Fibroblast of skin of left quadriceps (primary cell): ENCODE measurements around the gene AHRR.
A peak's percentile ranks its signal among the peaks of the same experiment; 100 is the strongest.
"Not testable (repeated sequence)": the region's sequence is repeated elsewhere in the genome, so short reads cannot be mapped to it uniquely, and the experiment has no call there.

ENCODE experiments used
- DNase-seq, 2 experiments: peaks; one replicate each; pipeline ENCODE4 v3.0.0-alpha.2; 2013; ENCODE audit warnings: low read depth in 2 of 2

Gene AHRR

DNA sequence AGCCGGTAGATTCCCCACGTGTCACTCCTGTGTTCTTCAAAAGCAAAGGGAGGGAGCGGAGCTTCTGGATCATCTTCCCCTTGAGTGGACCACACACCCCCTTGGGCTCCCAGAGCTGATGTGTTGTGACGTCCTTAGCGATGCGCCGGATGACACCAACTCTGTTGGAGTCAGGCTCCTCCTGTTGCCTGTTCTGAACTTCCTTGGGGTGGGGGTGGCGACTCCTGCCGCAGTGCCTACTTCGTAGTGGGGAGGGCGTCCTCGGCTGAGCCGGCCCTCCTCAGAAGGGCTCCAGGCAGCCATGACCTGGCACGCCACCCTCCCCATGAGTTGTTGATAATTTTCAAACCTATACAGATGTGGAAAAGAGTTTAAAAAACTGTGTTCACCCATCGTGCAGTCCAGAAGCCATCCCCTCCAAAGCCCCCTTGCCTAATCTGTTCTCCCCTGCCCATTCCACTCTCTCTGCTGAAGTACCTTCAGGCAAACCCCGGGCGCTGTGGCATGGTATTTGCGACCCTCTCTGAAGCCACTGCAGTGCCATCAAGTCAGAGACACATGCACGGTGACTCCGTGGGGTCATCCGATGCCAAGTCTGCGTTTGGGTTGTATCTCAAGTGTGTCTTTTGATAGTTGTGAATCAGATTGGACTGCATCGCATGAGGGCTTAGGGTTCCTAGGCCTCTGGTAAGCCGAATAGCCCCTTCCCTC lies 138.2 kb downstream of the AHRR start:
- no peak for DNase-seq

DNA sequence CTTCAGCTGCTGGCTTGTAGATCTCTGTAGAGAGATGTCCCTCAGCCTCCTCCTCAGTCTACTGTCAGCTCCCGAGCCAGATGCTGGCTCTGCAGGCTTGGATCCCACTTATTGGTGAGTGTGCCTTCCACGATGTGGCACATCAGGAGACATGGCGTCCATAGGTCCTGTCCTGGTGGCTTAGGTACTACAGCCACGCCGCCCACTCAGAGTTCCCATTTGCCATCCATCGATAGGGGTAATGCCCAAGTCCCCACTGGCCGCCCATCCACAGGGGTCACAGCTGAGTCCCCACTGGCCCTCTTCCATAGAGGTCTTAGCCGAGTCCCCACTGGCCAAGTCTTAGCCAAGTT lies 138.7 kb downstream of the AHRR start:
- no peak for DNase-seq

DNA sequence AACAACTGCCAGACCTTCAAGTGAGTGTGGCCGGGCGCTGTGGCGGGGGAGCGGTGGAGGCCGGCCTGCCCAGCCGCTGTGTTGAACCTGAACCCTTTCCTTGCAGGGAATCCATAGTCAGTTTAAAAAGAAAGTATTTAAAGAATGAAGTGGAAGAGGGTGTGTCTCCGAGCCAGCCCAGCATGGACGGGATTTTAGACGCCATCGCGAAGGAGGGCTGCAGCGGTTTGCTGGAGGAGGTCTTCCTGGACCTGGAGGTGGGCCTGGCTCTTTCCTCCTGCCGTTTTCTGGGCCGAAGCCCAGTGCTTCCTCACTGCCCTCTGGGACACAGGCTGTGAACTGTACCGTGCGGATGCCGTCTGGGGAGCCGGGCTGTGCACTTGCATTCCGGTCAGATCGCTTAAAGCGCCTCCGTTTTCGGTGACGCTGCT lies 140.6 kb downstream of the AHRR start:
- no peak for DNase-seq

DNA sequence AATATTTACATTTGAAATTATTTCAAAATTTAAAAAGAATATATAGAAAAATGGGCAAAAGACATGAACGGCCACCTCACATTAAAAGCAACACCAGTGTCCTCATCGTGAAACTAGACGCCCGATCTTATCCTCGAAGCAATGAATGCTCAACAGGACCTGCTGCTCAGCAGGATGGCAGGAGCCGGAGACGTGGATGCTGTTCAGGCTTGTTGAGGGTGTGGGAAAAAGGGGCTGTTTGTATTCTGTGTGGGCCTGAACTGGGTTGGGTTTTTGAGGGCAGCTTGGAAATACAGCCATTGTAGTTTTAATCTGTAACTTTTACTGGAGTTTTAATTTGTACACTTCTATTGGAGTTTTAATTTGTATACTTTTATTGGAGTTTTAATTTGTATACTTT lies 141.8 kb downstream of the AHRR start:
- no peak for DNase-seq

DNA sequence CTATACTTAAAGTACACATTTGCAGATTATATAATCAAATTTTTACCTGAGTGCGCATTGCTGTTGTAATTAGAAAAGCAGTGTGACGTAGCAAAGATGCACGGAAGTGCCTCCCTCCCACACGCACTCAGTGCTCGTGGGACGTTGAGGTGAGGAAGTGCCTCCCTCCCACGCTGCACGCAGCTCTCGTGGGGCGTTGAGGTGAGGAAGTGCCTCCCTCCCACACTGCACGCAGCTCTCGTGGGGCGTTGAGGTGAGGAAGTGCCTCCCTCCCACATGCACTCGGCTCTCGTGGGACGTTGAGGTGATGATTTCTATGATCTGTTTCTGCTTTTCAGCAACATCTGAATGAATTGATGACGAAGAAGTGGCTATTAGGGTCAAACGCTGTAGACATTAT lies 142.4 kb downstream of the AHRR start:
- no peak for DNase-seq

DNA sequence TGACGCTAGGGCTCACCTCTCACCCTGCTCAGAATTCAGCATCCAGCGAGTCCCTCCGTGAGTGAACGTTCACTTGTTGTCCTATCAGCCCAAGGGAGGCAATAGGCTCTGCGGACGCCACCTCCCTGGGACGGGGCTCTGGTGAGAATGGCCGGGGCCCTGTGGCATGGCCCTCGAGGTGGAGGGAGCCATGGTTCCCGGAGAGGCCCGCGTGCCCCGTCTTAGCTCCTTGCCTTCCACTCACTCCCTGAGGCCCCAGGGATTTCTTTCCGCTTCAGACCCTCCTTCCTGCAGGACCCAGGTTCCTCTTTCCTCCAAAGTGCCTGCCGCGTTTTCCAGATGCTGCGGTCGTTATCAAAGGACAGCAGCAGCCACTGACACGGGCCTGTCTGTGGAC lies 142.9 kb downstream of the AHRR start:
- no peak for DNase-seq

DNA sequence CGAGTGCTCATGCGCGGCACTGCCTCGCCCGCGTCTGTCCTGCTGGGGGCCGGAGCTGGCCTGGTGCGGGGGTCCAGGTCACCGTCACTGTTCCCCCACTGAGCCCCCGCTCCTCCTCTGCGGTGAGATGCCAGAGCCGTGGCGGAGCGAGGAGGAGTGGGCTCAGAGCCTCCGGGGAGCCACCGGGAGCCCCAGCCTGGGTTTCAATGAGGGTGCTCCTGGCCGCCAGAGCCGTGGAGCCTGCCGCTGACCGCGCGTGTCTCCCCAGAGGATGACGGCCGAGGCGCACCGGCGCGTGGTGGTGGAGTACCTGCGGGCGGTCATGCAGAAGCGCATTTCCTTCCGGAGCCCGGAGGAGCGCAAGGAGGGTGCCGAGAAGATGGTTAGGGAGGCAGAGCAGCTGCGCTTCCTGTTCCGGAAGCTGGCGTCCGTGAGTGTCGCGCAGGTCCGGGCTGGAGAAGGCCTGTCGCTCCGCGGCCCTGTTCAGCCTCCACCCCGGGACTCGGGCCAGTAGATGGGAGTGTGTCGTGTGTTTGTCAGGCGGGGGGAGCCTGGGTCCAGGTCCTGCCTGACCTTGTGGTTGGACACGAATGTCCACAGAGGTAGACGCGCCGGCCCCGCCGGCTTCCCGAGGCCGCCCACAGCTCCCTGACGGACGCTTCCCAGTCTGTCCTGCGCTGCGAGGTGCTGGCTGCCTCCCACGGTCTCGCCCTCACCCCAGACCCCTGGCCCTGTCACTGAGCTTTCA lies 143.5 kb downstream of the AHRR start:
- DNase-seq = no peak

DNA sequence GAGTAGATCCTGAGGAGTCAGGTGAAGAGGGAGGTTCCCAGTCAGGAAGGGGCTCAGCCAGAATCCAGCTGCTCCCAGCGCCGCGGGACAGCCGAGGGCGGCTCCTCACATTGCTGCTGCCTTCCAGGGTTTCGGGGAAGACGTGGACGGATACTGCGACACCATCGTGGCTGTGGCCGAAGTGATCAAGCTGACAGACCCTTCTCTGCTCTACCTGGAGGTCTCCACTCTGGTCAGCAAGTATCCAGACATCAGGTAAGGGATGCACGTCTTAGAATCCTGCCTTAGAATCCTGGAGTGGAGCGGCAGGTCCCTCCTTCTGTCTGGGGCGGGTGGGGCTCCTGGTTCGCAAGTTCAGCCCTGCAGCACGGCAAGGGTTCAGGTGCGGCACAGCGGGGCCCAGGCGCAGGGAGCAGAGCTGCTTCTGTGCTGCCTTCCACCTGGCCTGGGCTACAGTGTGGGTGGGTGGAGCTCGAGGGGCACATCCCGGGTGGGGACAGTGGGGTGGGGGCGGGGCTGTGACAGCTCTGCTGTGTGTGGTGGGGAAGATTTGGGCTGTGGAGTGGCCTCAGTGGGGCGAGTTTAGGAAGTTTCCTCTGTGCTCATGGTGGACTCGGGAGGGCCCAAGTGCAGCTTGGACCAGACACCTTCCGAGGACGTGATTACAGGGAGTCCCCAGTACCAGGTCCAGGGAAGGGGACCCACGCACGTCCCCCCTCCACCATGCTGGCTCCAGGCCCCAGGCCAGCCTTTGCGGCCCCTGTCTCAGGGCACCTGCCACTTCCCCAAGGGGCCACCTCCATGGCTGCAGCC lies 144.3 kb downstream of the AHRR start:
- DNase-seq = no peak

DNA sequence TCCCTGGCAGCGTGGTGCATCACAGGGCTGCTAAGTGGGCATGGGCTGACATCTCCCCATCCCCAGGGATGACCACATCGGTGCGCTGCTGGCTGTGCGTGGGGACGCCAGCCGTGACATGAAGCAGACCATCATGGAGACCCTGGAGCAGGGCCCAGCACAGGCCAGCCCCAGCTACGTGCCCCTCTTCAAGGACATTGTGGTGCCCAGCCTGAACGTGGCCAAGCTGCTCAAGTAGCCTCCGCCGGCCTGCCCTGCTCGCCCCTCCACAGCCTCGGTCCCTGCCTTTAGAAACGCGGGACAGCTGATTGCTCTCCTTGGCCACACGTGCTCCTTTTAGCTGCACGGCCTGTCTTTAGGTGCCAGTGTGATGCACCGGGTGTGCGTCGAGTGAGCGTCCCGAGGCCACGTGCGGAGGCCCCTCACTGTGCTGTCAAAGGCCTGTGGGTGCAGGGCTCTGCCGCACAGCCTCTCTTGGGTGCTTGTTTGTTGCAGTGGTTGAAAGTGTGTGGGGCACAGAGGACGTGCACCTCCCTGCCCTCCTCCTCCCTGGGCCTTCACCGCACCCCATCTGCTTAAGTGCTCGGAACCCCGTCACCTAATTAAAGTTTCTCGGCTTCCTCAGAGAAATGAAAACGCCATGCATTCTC lies 145.3 kb downstream of the AHRR start:
- DNase-seq = no peak

DNA sequence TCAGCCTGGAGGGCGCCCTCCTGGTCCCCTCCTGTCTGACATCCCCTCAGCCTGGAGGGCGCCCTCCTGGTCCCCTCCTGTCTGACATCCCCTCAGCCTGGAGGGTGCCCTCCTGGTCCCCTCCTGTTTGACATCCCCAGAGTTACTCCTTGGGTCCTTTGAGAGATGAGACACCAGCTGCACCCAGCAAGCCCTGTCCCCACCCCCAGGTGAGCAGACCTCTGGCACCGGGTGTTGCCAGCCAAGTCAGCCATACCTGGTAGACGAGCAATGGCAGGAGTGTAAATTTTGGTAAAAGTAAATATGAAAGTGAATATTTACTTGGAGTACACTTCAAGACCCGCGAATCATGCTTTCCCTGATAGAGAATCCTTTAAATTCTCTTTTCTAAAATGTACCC lies 146.9 kb downstream of the AHRR start:
- no peak for DNase-seq

DNA sequence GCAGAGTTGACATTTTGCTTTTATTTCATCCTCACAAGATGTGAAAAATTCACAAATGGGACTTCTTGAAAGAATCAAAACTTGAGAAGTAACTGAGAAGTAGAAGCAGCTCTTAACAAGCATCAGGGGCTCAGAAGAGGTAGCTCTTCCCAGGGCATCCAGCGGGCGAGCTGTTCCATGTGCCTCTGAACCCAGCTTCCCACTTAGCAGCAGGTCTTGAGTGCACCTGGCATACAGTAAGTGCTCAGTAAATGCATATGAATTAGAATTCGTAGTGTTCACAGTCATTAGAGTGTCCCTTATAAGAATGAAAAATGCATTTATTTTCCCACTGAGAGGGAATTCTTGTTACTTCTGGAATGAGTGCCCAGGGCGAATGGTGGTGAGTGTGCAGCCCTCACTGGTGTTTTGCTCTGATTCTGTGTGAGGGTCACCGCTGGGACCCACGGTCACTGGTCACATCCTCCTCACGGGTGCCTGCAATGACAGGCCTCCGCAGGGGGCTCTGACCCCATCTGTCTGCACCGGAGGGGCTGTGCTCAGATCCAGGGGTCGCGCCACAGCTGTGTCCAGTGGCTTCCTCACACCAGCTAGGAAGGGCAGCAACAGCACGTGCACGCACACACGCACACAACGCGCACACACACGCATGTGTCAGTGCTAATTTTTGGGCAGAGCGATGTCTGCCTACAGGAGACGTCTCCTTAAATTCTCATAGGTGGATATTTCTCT lies 148.4 kb downstream of the AHRR start:
- DNase-seq = no peak

DNA sequence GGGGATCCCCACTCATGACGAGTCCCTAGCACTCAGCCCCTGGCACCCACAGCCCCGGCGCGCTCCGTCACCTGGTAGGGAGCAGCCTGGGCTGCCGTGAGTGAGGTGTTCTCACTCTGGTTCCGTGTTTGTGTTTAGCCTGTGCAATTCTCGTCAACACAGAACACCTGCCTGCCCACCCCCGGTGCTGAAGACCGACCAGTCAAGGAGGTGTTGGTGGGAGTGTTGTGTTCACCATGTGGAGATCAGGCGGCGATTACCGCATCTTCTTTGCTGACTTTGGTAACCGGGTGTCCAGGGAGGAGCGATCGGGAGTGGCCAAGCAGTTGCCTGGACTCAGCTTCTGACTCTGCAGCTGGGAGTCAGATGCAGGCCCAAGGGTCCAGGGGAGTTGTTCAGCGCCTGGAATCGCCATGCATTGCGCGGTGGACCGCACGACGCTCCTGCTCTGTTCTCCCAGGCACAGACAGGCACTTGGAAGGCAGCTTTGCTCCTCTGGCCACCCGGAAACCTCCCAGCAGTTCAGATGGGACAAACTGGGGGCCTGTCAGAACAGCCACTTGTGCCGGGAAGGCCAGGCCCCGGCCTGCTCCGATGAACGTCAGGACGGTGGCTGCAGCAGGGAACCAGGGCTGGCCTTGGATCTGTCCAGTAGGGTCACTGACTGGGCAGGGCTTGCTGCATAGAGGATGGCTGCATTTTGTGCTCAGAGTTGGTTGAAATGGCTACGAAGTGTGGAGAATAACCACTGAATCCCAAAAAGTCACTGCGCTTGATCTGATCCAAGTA lies 149.6 kb downstream of the AHRR start:
- no peak for DNase-seq

DNA sequence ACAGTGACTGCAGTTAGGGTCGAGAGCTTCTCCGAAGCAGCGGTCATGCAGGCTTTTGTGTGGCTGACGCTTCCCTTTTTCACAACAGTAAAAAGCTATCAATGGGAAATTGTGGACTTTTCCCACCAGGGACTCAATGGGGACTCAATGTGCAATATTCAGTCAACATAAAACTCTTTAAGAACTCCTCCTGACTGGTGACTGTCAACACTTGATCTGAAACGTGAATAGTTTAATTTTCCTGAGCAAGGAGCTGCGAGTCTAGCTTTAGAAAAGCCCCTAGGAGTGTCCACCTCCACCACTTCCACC lies 150.2 kb downstream of the AHRR start:
- DNase-seq = no peak

DNA sequence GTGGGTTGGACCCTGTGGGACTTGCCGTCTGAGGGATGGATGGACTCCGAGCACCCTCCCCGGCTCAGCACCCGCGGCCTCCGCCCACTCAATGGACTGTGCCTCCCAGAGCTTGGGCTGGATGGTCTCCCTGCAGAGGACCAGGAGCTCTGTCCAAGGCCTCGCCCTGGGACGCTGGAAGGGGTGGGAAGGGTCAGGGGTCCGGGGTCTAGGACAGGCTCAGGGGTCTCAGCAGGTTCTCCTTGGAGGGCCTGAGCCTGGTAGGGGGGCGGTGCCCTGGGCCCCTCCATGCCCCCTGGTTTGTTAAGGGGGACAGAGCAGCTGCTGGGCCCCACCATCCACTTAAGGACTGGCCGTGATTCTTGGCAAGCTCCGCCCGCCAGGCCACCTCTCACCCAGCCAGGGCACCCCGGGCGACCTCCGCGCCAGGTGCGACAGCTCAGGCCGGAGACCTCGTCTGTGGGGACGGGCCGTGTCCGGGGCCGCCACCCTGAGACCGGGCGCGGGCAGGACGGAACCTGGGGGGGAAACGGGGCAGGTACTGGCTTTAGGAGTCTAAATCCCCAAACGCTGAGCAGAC lies 150.7 kb downstream of the AHRR start:
- DNase-seq = no peak

DNA sequence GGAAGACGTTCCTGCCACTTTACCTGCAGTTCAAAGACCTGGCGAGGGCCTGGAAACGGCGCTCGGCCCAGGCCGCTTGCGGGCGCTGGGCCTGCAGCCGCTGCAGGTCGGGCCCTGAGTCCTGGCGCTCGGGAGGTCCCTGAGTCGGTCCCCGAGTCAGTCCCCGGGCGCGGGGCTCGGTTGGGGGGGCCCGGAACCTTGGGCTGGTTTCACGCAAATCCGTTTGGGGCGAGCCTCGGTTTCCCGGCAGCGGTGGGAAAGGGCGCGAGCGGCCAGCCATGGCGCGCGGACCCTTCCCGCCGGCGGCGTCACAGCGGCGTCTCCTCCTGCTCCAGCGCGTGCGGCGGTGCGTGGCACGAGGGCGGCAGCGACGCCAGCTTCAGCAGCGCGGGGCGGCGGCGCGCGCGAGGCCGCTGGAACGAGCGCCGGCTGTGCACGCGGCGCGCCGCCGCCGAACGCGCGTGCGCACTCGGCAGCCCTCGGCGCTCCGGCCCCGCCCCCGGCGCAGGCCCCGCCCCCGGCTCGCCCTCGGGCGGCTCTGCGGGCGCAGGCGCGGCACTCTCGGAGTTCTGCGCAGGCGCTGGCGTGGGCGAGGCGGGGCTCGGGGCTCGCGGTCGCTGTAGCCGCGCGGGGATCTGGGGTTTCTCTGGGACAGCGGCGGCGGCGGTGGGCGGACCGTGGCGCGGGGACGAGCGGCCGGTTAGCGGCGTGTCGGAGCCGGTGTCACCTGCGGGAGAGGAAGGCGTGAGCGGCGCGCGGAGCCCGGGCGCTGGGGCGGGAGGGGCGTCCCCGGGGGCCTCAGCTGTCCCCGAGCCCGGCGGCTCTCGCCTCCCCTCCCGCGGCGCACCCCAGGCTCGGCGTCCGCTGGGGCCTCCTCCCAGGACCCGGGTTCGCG lies 151.4 kb downstream of the AHRR start:
- peak; percentile 52 to 56 for DNase-seq

DNA sequence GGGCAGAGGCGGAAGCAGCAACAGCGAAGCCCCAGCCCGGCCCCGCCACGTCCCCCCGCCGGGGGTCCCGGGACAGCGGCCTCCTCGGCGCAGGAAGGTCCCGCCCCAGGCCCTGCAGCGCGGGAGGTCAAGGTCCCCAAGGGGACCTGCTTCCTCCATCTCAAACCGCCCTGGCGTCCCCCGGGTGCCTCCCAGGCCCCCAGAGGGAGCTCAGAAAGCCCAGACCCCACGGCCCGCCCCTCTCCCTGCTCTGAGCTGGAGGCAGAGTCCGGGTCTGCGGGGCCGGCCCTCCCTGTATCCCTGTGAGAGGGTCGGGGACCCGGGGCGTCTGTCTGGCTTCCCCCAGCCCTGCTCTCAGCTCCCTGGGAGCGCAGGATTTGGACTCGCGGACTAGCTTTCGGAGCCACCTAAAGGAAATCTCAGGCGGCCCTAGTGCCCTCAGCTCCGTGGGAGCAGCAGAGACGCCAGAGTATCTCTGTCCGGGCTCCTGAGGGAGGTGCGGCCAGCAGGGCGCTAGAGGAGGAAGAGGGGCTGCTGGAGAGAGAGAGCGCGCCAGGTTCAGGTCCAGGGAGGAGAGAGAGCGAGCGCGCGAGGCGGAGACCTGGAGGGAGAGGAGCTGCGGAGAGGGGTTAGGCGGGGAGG lies 152.2 kb downstream of the AHRR start:
- DNase-seq = no peak

DNA sequence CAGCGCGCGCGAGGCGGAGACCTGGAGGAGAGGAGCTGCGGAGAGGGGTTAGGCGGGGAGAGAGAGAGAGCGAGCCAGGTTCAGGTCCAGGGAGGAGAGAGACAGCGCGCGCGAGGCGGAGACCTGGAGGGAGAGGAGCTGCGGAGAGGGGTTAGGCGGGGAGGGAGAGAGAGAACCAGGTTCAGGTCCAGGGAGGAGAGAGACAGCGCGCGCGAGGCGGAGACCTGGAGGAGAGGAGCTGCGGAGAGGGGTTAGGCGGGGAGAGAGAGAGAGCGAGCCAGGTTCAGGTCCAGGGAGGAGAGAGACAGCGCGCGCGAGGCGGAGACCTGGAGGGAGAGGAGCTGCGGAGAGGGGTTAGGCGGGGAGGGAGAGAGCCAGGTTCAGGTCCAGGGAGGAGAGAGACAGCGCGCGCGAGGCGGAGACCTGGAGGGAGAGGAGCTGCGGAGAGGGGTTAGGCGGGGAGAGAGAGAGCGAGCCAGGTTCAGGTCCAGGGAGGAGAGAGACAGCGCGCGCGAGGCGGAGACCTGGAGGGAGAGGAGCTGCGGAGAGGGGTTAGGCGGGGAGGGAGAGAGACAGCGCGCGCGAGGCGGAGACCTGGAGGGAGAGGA lies 152.8 kb downstream of the AHRR start:
- not testable (repeated sequence) for DNase-seq

DNA sequence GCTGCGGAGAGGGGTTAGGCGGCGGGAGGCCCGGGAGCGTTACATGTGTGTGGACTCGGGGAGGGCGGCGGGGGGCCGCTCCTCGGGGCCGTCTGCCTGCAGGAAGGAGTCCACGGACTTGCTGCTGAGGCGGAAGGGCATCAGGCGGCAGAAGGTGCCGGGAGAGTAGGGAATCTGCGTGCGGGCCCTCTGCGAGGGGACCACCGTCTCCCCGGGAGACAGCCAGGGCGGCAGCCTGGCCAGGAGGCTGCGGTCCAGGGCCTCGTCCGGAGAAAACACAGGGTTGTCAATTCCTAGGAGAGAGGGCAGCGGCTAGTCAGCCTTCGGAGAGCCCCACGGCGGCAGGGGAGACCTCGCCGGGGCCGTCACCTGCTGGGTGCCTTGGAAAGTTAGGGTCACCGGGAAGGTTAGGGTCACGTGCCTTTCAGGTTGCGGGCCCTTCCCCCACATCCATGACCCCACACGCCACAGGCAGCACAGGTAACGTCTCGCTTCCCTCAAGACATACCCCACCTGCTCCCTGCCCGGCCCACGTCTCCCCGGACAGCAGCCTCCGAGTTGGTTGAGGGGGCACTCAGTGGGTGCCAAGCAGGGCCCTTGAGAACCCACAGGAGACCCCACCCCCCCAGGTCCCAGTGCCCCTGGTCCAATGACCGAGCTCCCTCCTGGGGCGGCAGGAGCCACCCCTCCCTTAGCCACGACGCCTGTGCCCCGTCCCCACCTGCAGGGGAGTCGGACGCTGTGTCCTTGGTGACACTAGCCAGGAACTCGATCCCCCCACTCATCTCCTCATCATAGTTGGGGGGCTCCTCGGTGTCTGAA lies 153.5 kb downstream of the AHRR start:
- DNase-seq = no peak
